Diencephalon (tissue), 1 donor: ENCODE data around the gene C17orf75. TPM values are rescaled to one million over a fixed set of nuclear protein-coding genes. Genes with fewer than 3 reads are reported as not detected.

Experiments used
- total RNA-seq: library from RNA; depleted of rRNA; stranded (reverse); fragments of >200 nt; gene quantifications from one replicate; pipeline ENCODE4 v1.2.3, GENCODE V29; 2014

C17orf75 gene
- 52.8 TPM for total RNA-seq

DNA sequence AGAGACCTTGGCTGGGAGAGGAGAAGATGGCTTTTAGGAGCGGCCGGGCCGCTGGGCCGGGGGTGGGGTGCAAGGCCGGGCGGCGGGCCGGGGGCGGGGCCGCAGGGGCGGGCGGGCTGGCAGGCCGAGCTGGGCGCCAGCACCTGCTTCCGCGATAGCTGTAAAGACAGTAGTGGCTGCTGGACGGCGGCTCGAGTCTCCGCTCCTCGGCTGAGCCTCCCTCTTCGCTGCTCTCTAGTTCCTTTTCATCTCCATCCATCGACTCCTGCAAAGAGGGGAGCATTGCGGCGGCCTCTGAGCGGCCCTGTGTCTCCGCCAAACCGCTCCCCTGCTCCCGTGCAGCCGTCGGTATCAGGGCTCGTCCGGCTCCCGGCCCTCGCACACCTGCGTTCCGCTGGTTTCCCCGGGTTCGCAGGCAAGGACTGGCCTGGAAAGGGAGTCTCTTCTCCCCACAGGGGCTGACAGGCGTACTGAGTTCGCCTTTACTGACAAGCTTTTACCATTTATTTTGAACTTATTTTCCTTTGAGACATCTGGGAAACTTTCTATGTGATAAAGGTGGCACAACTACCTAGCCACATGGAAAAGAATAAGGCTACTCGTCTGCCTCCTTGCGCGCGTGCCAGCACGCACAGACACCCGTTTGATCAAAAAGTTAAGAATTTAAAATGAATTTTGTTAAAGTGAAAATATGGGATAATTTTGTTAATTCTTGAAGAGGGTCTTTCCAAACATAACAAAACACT, at the start of gene C17orf75:
Gene C17orf75 (minus strand): TSS at position 317 of the 746 bp plus-strand sequence. CDS start 34 bp downstream, at position 283.

GRCh38 chr17:32349854-32350665, 8.1 kb upstream of the C17orf75 start, which contains the start of gene ZNF207:
Gene ZNF207, plus strand, starts transcription at chr17:32350157. Its CDS starts 129 bp downstream, at chr17:32350286.

Other genes with a start within 250 kb of the C17orf75 start
- 119 TPM for gene RHOT1, start 199.7 kb downstream of the C17orf75 start, total RNA-seq
- 4.4 TPM for gene RHBDL3, start 76.3 kb downstream of the C17orf75 start, total RNA-seq
- 120 TPM for gene ZNF207, start 8.0 kb upstream of the C17orf75 start, total RNA-seq
- 91.8 TPM for gene PSMD11, start 102.3 kb upstream of the C17orf75 start, total RNA-seq
- gene CDK5R1, start 144.8 kb upstream of the C17orf75 start, total RNA-seq, result 176 TPM